H4 (cell line): Measurements from ENCODE around the gene CDC73. TPM values are rescaled to one million over a fixed set of nuclear protein-coding genes. Genes with fewer than 3 reads are reported as not detected.
"Not testable (repeated sequence)": the region's sequence is repeated elsewhere in the genome, so short reads cannot be mapped to it uniquely, and the experiment has no call there.

ENCODE experiments used
- DNase-seq: peaks from one replicate; pipeline ENCODE4 v3.0.0-alpha.2; 2015; ENCODE audit warnings: low spot score
- total RNA-seq: library from RNA; depleted of rRNA; stranded (reverse); fragments of >200 nt; shearing (Covaris generic); gene quantifications from 2 replicates; pipeline ENCODE4 v1.2.3, GENCODE V29; 2014

CDC73 gene
- total RNA-seq, 1 experiment from 2014 or later, result 16.6 TPM

- no peak for DNase-seq
These were observed 57.3 kb downstream of the CDC73 start for GRCh38 chr1:193179094-193179493.

- DNase-seq, result no peak
These were observed 59.7 kb downstream of the CDC73 start for GRCh38 chr1:193181536-193181935.

GRCh38 chr1:193181985-193182384, 60.2 kb downstream of the CDC73 start:
- no peak for DNase-seq

- DNase-seq, result peak; percentile 38
These were observed 61.3 kb downstream of the CDC73 start for GRCh38 chr1:193183019-193183627.

GRCh38 chr1:193184776-193185175, 62.9 kb downstream of the CDC73 start:
- no peak for DNase-seq

GRCh38 chr1:193185211-193185610, 63.4 kb downstream of the CDC73 start:
- no peak for DNase-seq

GRCh38 chr1:193185901-193186731, 64.3 kb downstream of the CDC73 start, which contains the start of gene B3GALT2:
B3GALT2 (minus strand) TSS chr1:193186613; CDS start chr1:193181562, 5,051 bp downstream.
- DNase-seq, result peak; percentile 30

- no peak for DNase-seq
These were observed 65.3 kb downstream of the CDC73 start for GRCh38 chr1:193187114-193187513.

- DNase-seq, result not testable (repeated sequence)
These were observed 67.1 kb downstream of the CDC73 start for GRCh38 chr1:193188915-193189314.

GRCh38 chr1:193189442-193190095, 67.7 kb downstream of the CDC73 start:
- DNase-seq, result no peak

- peak; percentile 16 for DNase-seq
These were observed 68.4 kb downstream of the CDC73 start for GRCh38 chr1:193190096-193190744.

- DNase-seq, result no peak
These were observed 70.8 kb downstream of the CDC73 start for GRCh38 chr1:193192586-193192985.

- DNase-seq, result no peak
These were observed 78.1 kb downstream of the CDC73 start for GRCh38 chr1:193199940-193200339.

GRCh38 chr1:193201021-193201420, 79.2 kb downstream of the CDC73 start:
- DNase-seq, result no peak

GRCh38 chr1:193210996-193211395, 89.2 kb downstream of the CDC73 start:
- DNase-seq, result no peak

GRCh38 chr1:193211539-193211938, 89.7 kb downstream of the CDC73 start:
- peak; percentile 10 for DNase-seq

GRCh38 chr1:193212637-193213036, 90.8 kb downstream of the CDC73 start:
- DNase-seq, result no peak

- DNase-seq, result no peak
These were observed 92.2 kb downstream of the CDC73 start for GRCh38 chr1:193213998-193214397.

- DNase-seq, result no peak
These were observed 95.1 kb downstream of the CDC73 start for GRCh38 chr1:193216920-193217319.

- DNase-seq, result no peak
These were observed 97.6 kb downstream of the CDC73 start for GRCh38 chr1:193219391-193219790.

GRCh38 chr1:193221651-193222050, 99.8 kb downstream of the CDC73 start:
- no peak for DNase-seq

- no peak for DNase-seq
These were observed 100.3 kb downstream of the CDC73 start for GRCh38 chr1:193222056-193222615.
